ENCODE data around the gene GJA4. TPM values are rescaled to one million over a fixed set of nuclear protein-coding genes. Genes with fewer than 3 reads are reported as not detected.

GJA4 gene
- total RNA-seq (2022; extraction: Qiagen RNA extraction): 0.13 TPM in 1 of 5 replicates, not detected in the others

DNA sequence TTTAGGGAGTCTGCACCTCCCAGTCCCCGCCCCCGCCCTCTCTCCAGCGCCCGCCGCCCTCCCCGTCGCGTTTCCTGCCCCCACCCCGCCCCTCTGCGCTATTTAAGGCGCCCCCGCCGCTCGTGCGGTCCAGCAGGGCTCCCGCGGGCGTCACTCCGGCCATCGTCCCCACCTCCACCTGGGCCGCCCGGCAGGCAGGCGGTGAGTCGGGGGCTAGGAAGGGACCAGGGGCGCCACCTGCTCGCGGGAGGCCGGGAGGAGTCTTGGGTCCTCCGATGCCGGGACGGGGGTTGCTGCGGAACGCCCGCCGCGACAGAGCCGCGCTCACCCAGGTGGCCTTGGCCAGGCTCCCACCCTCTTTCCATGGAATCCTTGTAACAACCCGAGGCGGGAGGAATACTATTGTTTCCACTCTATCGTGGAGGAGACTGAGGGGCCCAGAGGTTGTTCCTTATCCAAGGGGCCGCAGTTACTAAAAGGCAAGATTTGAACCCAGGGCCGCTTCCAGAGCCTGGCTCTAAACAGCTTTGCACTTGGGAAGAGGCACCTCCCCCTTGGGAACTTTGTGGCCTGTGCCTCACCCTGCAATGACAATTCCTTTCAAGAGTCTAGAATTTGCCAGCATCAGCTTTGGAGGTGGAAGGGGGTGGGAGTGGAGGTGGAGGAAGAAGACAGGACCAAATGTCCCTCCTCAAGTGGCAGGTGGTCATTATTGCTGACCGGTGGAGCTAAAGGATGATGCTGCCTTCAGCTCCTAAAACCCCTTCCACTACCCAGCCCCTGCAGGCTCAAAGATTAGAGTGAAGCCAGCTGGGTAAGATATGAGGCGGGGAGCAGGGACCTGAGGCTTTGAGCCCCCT lies at the start of gene GJA4:
Gene GJA4 (plus strand): TSS at position 132 of the 860 bp plus-strand sequence. CDS start 1,215 bp downstream, outside the sequence.

DNA sequence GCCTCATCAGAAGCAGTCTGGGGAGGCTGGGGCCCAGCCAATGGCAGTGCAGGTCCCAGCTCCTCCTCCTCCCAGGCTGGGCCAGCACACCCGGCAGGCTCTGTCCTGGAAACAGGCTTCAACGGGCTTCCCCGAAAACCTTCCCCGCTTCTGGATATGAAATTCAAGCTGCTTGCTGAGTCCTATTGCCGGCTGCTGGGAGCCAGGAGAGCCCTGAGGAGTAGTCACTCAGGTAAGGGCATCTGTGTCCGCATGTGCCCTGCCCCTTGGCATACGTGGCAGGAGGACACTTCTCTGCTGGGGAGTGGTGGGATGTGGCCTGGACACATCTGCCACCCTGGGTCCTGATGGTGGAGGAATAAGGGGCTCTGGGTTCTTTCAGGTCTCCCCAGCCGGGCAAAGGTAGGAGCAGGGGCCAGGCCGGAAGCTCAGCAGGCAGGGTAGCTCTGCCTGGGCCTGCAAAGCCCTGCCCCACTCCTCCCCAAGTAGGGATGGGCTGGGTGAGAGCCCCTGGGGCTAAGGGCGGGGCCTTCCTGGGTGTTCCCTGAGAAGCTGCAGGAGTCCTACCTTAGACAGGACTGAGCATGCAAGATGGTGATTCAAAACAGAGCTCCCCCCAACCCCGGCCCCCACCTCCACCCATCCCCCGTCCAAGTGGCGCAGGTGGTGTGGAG lies 37.7 kb upstream of the GJA4 start, which contains the start of gene GJB5:
Gene GJB5 (plus strand): TSS at position 84 of the 674 bp plus-strand sequence. CDS start 2,284 bp downstream, outside the sequence.

DNA sequence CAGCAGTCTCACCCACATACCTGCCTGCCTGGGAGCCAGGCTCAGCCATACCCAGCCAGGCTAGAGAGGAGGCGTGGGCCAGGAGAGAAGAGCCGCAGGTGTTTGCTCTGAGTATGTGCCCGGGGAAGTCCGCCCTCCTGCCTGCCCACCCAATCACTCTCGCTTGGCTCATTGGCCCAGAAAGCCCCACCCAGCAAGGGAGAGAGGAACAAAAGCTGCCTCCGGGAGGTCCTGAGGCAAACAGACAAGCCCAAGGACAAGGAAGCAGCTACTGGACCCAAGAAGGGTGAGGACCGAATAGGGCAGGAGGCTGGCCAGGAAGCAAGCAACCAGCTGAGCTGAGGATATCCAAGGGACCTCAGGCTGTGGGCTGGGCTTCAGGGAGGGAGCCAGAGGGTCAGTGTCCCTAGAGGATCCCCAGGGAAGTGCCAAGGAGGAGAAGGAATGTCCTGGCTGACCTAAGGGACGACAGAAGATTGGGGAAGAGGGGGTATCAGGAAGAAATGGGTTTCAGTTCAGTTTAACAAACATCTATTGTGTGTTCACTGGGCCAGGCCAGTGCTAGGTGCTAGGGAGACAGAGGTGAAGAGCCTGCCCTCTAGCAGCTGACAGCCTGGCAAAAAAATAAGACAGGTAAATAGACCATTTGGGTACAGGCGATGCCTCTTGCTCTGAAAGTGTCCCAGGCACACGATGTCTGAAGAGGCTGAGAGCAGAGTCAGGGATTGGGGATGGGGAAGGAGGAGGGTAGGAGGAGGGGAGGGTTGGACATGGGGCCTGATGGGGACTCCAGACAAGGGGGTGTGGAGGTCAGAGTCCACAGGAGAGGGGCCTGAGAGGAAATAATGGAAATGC lies 33.1 kb upstream of the GJA4 start, which contains the start of gene GJB4:
Gene GJB4 (plus strand): TSS at position 238 of the 855 bp plus-strand sequence. CDS start 1,515 bp downstream, outside the sequence.

DNA sequence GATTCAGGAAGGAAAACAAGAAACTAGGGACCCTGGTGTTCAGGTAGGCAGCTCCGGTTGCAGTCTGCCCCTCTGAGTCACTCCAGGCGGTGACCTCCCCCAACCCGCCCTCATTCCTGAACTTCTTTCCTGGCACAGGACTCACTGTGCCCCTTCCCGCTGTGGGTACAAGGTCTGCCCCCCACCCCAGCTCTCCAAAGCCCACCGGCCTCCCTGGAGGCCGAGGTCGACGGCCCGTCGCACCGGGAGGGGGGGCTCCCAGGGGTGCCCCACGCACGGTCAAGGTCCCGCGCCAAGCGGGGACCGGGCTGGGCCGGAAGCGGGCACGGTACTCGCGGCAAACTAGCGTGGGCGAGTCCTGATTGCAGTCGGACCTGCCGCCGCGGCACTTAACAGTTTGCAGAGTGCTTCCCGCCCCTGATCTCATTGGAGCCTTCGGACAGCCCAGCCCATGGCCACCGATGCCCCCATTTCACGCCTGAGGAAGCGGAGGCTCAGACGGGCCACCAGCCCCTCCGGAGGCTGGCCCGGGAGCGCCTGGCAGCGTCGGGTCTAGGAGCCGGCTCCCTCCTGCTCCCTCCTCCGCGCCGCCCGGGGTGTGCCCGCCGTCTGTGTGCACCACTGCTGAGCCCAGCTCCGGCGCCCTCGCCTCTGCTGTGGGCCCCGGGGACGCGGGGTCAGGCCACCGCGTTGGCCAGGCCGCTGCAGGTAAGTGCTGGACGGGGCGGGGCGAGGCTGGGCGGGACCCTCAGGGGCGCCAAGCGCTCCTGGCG lies 11.5 kb upstream of the GJA4 start, which contains the start of gene GJB3:
Gene GJB3 (plus strand): TSS at position 144 of the 773 bp plus-strand sequence. CDS start 3,549 bp downstream, outside the sequence.

Other genes with a start within 250 kb of the GJA4 start
- gene GJB5, start 38.0 kb upstream of the GJA4 start, total RNA-seq (2022; extraction: Qiagen RNA extraction): 0.12 to 0.27 TPM (median 0.15 TPM) in 4 of 5 replicates, not detected in the other
- gene GJB4, start 33.3 kb upstream of the GJA4 start, total RNA-seq (2022; extraction: Qiagen RNA extraction): 0.06 to 0.13 TPM (median 0.10 TPM) in 5 replicates
- 9.5 to 15.0 TPM (median 11.7 TPM) in 5 replicates for gene GJB3, start 11.8 kb upstream of the GJA4 start, total RNA-seq (2022; extraction: Qiagen RNA extraction)
- gene SMIM12, start 66.8 kb downstream of the GJA4 start, total RNA-seq (2022; extraction: Qiagen RNA extraction): 53.4 to 61.4 TPM (median 59.2 TPM) in 5 replicates
- 0.08 to 0.35 TPM (median 0.22 TPM) in 5 replicates for gene DLGAP3, start 136.7 kb downstream of the GJA4 start, total RNA-seq (2022; extraction: Qiagen RNA extraction)
- gene TMEM35B, start 192.3 kb downstream of the GJA4 start, total RNA-seq (2022; extraction: Qiagen RNA extraction): 15.5 to 18.4 TPM (median 15.9 TPM) in 5 replicates
- 4.2 to 5.8 TPM (median 5.4 TPM) in 5 replicates for gene ZMYM6, start 238.9 kb downstream of the GJA4 start, total RNA-seq (2022; extraction: Qiagen RNA extraction)